KMS-11 (cell line): Measurements from ENCODE around the gene PKHD1.

Experiments used
- H2AFZ ChIP-seq: fragments of 200-600 bp; sonication (generic); 2 replicates; pipeline ENCODE4 v1.6.1; 2016; ENCODE audit warnings: antibody characterized with exemption, mixed run types, low read depth
- H3K27ac ChIP-seq: fragments of 200-600 bp; sonication (generic); 2 replicates; pipeline ENCODE4 v1.6.1; 2016; ENCODE audit warnings: mild to moderate bottlenecking, mixed run types
- H3K27me3 ChIP-seq: fragments of 200-600 bp; sonication (generic); 2 replicates; pipeline ENCODE4 v1.6.1; 2017; ENCODE audit warnings: mild to moderate bottlenecking, low read depth, mixed run types, moderate library complexity; ENCODE audit not compliant: insufficient read depth
- H3K36me3 ChIP-seq: fragments of 200-600 bp; sonication (generic); 2 replicates; pipeline ENCODE4 v1.6.1; 2017; ENCODE audit warnings: mild to moderate bottlenecking, mixed run types; ENCODE audit not compliant: insufficient read depth
- H3K4me1 ChIP-seq: fragments of 200-600 bp; sonication (generic); 2 replicates; pipeline ENCODE4 v1.6.1; 2016; ENCODE audit warnings: mild to moderate bottlenecking, low read depth, mixed run types; ENCODE audit not compliant: poor library complexity, severe bottlenecking
- H3K4me2 ChIP-seq: fragments of 200-600 bp; sonication (generic); 2 replicates; pipeline ENCODE4 v1.7.0; 2016; ENCODE audit warnings: mild to moderate bottlenecking, mixed run types
- H3K4me3 ChIP-seq: fragments of 200-600 bp; sonication (generic); IDR thresholded peaks from 2 replicates; pipeline ENCODE4 v1.6.1; 2017; ENCODE audit warnings: low read depth, low read length, mixed read lengths; ENCODE audit not compliant: insufficient read depth
- H3K79me2 ChIP-seq: fragments of 200-600 bp; sonication (generic); 2 replicates; pipeline ENCODE4 v1.6.1; 2016; ENCODE audit warnings: low read depth, mixed run types; ENCODE audit not compliant: insufficient read depth
- H3K9ac ChIP-seq: fragments of 200-600 bp; sonication (generic); 2 replicates; pipeline ENCODE4 v1.6.1; 2016; ENCODE audit warnings: mild to moderate bottlenecking, mixed run types
- H4K20me1 ChIP-seq: fragments of 200-600 bp; sonication (generic); 2 replicates; pipeline ENCODE4 v1.6.1; 2016; ENCODE audit warnings: mild to moderate bottlenecking, mixed run types; ENCODE audit not compliant: insufficient read depth
- TF ChIP-seq, protein P1 (sequence below): fragments of 200-600 bp; sonication (generic); conservative IDR thresholded peaks from 2 replicates; pipeline ENCODE4 v1.6.1; 2017; ENCODE audit warnings: low read depth, mild to moderate bottlenecking, antibody characterized with exemption, low read length, moderate library complexity, mixed read lengths

PKHD1 gene

GRCh38 chr6:51868591-51869355, 218.6 kb downstream of the PKHD1 start:
- H2AFZ ChIP-seq = no peak overlapping the region
- no peak overlapping the region for H3K4me3 ChIP-seq
- no peaks in the 10 kb centered on the region for H3K4me1 ChIP-seq
- H3K79me2 ChIP-seq = no peaks in the 10 kb centered on the region
- H3K27me3 ChIP-seq = no peaks in the 10 kb centered on the region
- H4K20me1 ChIP-seq = no peaks in the 10 kb centered on the region
- TF ChIP-seq, protein P1, sequence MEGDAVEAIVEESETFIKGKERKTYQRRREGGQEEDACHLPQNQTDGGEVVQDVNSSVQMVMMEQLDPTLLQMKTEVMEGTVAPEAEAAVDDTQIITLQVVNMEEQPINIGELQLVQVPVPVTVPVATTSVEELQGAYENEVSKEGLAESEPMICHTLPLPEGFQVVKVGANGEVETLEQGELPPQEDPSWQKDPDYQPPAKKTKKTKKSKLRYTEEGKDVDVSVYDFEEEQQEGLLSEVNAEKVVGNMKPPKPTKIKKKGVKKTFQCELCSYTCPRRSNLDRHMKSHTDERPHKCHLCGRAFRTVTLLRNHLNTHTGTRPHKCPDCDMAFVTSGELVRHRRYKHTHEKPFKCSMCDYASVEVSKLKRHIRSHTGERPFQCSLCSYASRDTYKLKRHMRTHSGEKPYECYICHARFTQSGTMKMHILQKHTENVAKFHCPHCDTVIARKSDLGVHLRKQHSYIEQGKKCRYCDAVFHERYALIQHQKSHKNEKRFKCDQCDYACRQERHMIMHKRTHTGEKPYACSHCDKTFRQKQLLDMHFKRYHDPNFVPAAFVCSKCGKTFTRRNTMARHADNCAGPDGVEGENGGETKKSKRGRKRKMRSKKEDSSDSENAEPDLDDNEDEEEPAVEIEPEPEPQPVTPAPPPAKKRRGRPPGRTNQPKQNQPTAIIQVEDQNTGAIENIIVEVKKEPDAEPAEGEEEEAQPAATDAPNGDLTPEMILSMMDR = no peak
- no peak overlapping the region for H3K9ac ChIP-seq
- H3K36me3 ChIP-seq = no peaks in the 10 kb centered on the region
- no peak overlapping the region for H3K4me2 ChIP-seq
- H3K27ac ChIP-seq = no peak overlapping the region

GRCh38 chr6:51866867-51867266, 220.5 kb downstream of the PKHD1 start:
- Histone ChIP-seq H3K79me2 (no peaks in the 10 kb centered on the region), H3K9ac (no peak overlapping the region)

DNA sequence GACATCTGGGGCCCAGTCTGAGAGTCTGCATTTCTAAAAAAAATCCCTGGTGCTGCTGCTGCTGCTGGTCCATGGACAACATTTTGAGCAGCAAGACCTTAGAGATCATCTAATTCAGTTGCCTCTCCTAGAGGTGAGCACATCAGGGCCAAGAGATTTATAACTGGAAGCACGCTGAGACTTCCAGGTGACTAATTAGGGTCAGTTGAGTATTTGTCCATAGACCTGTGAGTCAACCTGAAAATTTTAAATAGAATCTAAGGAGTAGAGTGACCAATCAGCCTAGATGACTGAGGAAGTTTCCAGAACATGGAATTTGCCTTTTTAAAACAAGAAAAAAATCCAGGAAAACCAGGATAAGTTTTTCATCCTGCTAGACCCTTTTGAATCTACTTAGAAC, 221.4 kb downstream of the PKHD1 start:
- Histone ChIP-seq H3K4me3 (no peak overlapping the region), H4K20me1 (no peaks in the 10 kb centered on the region), H3K4me1 (no peaks in the 10 kb centered on the region), H3K36me3 (no peaks in the 10 kb centered on the region), H3K27ac (no peak overlapping the region), H3K9ac (no peak overlapping the region), H3K27me3 (no peaks in the 10 kb centered on the region), H3K4me2 (no peak overlapping the region), H3K79me2 (no peaks in the 10 kb centered on the region), H2AFZ (no peak overlapping the region)
- TF ChIP-seq, protein P1 = no peak

More at GRCh38 chr6:51866867-51867266, 220.5 kb downstream of the PKHD1 start:
- Histone ChIP-seq H3K27me3 (no peaks in the 10 kb centered on the region), H3K4me3 (no peak overlapping the region), H3K4me2 (no peak overlapping the region), H2AFZ (no peak overlapping the region), H3K27ac (no peak overlapping the region), H4K20me1 (no peaks in the 10 kb centered on the region), H3K4me1 (no peaks in the 10 kb centered on the region), H3K36me3 (no peaks in the 10 kb centered on the region)
- TF ChIP-seq, protein P1 = no peak

GRCh38 chr6:51865176-51865575, 222.2 kb downstream of the PKHD1 start:
- H3K36me3 ChIP-seq = no peaks in the 10 kb centered on the region
- H3K4me3 ChIP-seq = no peak overlapping the region
- H3K9ac ChIP-seq = no peak overlapping the region
- no peaks in the 10 kb centered on the region for H3K4me1 ChIP-seq
- no peaks in the 10 kb centered on the region for H4K20me1 ChIP-seq
- no peaks in the 10 kb centered on the region for H3K27me3 ChIP-seq
- no peak overlapping the region for H3K27ac ChIP-seq
- no peak overlapping the region for H3K4me2 ChIP-seq
- H3K79me2 ChIP-seq = no peaks in the 10 kb centered on the region
- no peak overlapping the region for H2AFZ ChIP-seq
- TF ChIP-seq, protein P1 = no peak
